D721Med (cell line): ENCODE measurements around the gene CLDN15.

Source experiments
- DNase-seq: peaks from one replicate; pipeline ENCODE4 v3.0.0; 2011; ENCODE audit warnings: low spot score; ENCODE audit not compliant: insufficient read length
- FAIRE-seq: peaks from 2 replicates; lab custom pipeline; 2011; peaks lifted over from hg19 to GRCh38; lab: Jason Lieb, UNC
- CTCF ChIP-seq: IDR thresholded peaks from 2 replicates; pipeline ENCODE4 v1.5.1; 2012; ENCODE audit warnings: mild to moderate bottlenecking, control low read depth; ENCODE audit not compliant: insufficient read depth; ENCODE audit errors: missing control alignments

CLDN15 gene

GRCh38 chr7:101226721-101227120, 10.9 kb downstream of the CLDN15 start:
- FAIRE-seq (no peak), DNase-seq (no peak)
- TF ChIP-seq CTCF = no peak

- no peak for TF ChIP-seq CTCF
- FAIRE-seq (no peak), DNase-seq (no peak)
These were observed 12.0 kb downstream of the CLDN15 start for GRCh38 chr7:101225650-101226049.

- FAIRE-seq (no peak), DNase-seq (no peak)
- TF ChIP-seq CTCF = no peak
These were observed 14.1 kb downstream of the CLDN15 start for GRCh38 chr7:101223528-101223927.

GRCh38 chr7:101222275-101222830, 15.2 kb downstream of the CLDN15 start:
- DNase-seq (no peak), FAIRE-seq (no peak)
- TF ChIP-seq CTCF = no peak

GRCh38 chr7:101220295-101220694, 17.3 kb downstream of the CLDN15 start:
- no peak for DNase-seq
- TF ChIP-seq CTCF = no peak
- no peak for FAIRE-seq

- DNase-seq (no peak), FAIRE-seq (no peak)
- no peak for TF ChIP-seq CTCF
These were observed 19.1 kb downstream of the CLDN15 start for GRCh38 chr7:101218236-101219125.
